Neural crest cell (in vitro differentiated cells): ENCODE measurements around the gene KRTAP19-5. TPM values are rescaled to one million over a fixed set of nuclear protein-coding genes. Genes with fewer than 3 reads are reported as not detected.

ENCODE experiments used
- DNase-seq: peaks from one replicate; pipeline ENCODE4 v3.0.0; 2021; ENCODE audit warnings: low read depth, mixed read lengths, low spot score
- H3K27ac Mint-ChIP-seq: one replicate; pipeline ENCODE4 v1.8.0; 2021; ENCODE audit warnings: mild to moderate bottlenecking, mixed read lengths; ENCODE audit not compliant: unreplicated experiment
- H3K27me3 Mint-ChIP-seq: 2 replicates; pipeline ENCODE4 v1.8.0; 2021; ENCODE audit warnings: low read depth, mild to moderate bottlenecking, mixed read lengths
- H3K36me3 Mint-ChIP-seq: 2 replicates; pipeline ENCODE4 v1.8.0; 2021; ENCODE audit warnings: low read depth, mild to moderate bottlenecking, mixed read lengths
- H3K4me1 Mint-ChIP-seq: 2 replicates; pipeline ENCODE4 v1.8.0; 2021; ENCODE audit warnings: mixed read lengths
- H3K4me3 Mint-ChIP-seq: one replicate; pipeline ENCODE4 v1.8.0; 2021; ENCODE audit warnings: mild to moderate bottlenecking, mixed read lengths
- H3K9me3 Mint-ChIP-seq: 2 replicates; pipeline ENCODE4 v1.8.0; 2021; ENCODE audit warnings: mixed read lengths
- total RNA-seq: library from RNA; stranded (reverse); gene quantifications from 2 replicates; pipeline ENCODE4 v1.2.1, GENCODE V29; 2021
- TF ChIP-seq, protein P1 (sequence below): fragments of 200-600 bp; sonication (generic); conservative IDR thresholded peaks from 2 replicates; pipeline ENCODE4 v1.5.0; 2021; ENCODE audit warnings: antibody characterized with exemption, mild to moderate bottlenecking

The KRTAP19-5 gene
- total RNA-seq, 1 donor from 2014 or later, result not detected

DNA sequence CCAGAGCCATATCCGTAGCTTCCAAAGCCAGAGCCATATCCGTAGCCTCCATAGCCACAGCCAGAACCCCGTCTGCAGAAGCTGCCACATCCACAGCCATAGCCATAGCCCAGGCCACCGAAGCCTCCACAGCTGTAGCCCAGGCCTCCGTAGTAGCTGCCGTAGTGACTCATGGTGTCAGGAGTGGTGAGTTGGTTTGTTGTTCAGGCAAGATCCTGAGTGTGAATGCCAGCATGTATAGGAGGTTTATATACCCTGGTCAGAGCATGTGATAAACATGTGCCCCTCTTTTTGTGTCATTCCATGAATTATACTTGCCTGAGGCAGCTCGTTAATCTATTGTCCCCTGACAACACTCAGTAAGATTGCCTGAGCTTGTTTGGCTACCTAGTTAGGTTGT lies 21.8 kb downstream of the KRTAP19-5 start, which contains the start of gene KRTAP19-1:
KRTAP19-1 (minus strand) TSS at position 223 of the 400 bp plus-strand sequence; CDS start at position 173, 50 bp downstream.
- Mint-ChIP-seq H3K4me3 (no peak within 1 kb of the TSS), H3K27ac (no peak within 1 kb of the TSS), H3K4me1 (peaks cover 3% of the 10 kb centered on the region), H3K27me3 (peaks cover 2% of the 10 kb centered on the region), H3K36me3 (no peaks in the 10 kb centered on the region), H3K9me3 (no peaks in the 10 kb centered on the region)
- TF ChIP-seq, protein P1, sequence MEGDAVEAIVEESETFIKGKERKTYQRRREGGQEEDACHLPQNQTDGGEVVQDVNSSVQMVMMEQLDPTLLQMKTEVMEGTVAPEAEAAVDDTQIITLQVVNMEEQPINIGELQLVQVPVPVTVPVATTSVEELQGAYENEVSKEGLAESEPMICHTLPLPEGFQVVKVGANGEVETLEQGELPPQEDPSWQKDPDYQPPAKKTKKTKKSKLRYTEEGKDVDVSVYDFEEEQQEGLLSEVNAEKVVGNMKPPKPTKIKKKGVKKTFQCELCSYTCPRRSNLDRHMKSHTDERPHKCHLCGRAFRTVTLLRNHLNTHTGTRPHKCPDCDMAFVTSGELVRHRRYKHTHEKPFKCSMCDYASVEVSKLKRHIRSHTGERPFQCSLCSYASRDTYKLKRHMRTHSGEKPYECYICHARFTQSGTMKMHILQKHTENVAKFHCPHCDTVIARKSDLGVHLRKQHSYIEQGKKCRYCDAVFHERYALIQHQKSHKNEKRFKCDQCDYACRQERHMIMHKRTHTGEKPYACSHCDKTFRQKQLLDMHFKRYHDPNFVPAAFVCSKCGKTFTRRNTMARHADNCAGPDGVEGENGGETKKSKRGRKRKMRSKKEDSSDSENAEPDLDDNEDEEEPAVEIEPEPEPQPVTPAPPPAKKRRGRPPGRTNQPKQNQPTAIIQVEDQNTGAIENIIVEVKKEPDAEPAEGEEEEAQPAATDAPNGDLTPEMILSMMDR, result no peak
- DNase-seq, result no peak

DNA sequence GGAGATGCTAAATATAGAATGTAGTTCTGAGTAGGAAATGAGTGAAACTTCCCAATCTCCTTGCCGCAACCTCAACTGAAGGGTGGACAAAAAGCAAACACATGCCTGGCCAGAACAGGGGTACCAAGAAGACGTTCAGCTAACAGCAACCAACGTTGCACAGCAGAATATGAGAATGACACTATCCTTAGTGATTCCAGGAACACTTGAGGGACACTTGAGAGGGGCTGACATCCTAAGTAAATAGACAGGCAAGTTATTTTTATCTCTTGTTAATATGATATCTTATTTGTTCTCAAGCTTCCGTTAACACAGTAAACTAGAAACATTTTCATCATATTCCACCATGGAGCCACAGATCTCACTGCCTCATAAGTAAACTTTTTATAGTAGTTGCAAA lies 22.7 kb downstream of the KRTAP19-5 start:
- Mint-ChIP-seq H3K4me3 (no peak overlapping the region), H3K27ac (no peak overlapping the region), H3K27me3 (peaks cover 2% of the 10 kb centered on the region), H3K9me3 (no peaks in the 10 kb centered on the region), H3K36me3 (no peaks in the 10 kb centered on the region), H3K4me1 (peaks cover 3% of the 10 kb centered on the region)
- TF ChIP-seq, protein P1, result no peak
- no peak for DNase-seq

DNA sequence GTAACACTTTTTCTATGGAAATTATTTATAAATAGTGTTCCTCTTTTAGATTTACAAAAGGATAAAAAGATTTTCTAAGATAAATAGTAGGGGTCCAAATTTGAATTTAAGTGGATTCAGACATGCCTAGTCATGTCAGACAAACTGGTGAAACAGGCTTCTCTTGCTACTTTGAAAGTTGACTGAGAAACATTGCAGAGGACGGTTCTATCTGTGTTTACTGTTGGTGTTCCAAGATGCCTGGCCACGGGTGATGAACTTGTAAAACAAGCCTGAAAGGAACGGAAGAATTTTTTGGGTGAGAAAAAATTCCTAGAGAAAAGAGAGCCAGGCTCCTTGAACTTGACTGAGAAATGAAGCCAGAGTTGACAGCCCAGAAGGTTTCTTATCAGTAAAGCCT lies 23.9 kb downstream of the KRTAP19-5 start:
- no peak overlapping the region for H3K4me3 Mint-ChIP-seq
- H3K9me3 Mint-ChIP-seq, result no peaks in the 10 kb centered on the region
- H3K27me3 Mint-ChIP-seq, result peaks cover 2% of the 10 kb centered on the region
- no peaks in the 10 kb centered on the region for H3K36me3 Mint-ChIP-seq
- no peak for DNase-seq
- TF ChIP-seq, protein P1, result no peak
- no peak overlapping the region for H3K27ac Mint-ChIP-seq
- no peaks in the 10 kb centered on the region for H3K4me1 Mint-ChIP-seq

DNA sequence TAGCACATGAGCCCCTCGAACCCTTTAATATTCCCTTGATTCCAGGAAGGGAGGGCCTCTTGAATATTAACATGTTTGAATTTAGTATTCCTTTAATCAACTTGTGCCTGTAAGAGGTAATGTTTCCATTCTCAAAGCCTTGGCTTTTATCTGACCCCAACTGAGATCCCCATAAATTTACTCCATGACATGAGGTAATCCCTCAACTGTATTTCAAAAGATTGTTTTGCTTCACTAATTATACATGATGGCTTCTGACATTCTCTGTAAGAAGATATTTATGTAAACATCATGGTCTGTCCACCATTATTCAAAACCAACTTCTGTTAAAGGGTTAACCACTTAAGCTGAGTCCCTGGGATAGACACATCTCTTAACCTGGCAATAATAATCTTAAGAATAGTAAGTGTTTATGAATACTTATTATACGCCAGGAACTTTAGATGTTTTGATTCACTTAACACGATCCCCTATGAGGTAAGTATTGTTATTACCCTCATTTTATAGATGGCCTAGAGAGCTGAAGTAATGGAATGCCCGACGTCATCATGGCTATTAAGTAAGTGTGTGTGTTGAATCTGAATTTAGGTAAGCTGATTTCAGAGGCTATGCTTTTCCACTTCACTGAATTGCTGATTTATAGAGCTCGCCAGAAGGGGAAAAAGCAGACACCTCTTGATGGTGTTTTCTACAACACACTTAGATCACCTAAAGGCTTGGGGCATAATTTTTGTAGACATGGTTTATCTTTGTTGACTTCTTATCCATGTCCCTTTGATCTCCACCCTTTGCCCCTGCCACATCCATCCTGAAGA lies 32.8 kb downstream of the KRTAP19-5 start:
- DNase-seq, result no peak
- Mint-ChIP-seq H3K9me3 (no peaks in the 10 kb centered on the region), H3K4me3 (no peak overlapping the region), H3K27ac (no peak overlapping the region), H3K27me3 (peaks cover 5% of the 10 kb centered on the region), H3K4me1 (peaks cover 11% of the 10 kb centered on the region), H3K36me3 (no peaks in the 10 kb centered on the region)
- TF ChIP-seq, protein P1, result no peak

DNA sequence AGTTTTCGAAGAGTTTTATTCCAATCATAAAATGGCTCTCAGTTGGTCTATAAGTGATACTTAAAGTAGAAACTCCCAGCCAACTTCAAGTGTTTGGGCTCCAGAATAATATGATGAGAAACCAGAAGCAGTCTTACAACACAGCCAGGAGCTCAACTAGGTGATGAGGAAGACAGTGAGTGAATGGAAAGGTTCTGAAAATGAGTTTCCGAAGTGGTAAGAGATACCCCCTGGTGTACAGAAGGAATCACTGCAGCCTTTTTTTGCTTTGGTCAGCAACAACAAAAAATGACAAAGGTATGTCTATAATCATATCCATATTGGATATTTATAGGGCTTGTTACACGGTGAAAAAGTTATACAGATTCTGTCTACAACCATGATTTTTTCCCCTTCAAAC lies 38.2 kb downstream of the KRTAP19-5 start:
- TF ChIP-seq, protein P1, result peak; percentile 64
- Mint-ChIP-seq H3K27me3 (no peaks in the 10 kb centered on the region), H3K4me3 (no peak overlapping the region), H3K36me3 (no peaks in the 10 kb centered on the region), H3K9me3 (no peaks in the 10 kb centered on the region), H3K4me1 (peaks cover 8% of the 10 kb centered on the region), H3K27ac (no peak overlapping the region)
- DNase-seq, result no peak

Other genes with a start within 250 kb of the KRTAP19-5 start
- gene KRTAP24-1, start 219.2 kb downstream of the KRTAP19-5 start, total RNA-seq, result not detected in 2 replicates
- not detected in 2 replicates for gene KRTAP25-1, start 212.6 kb downstream of the KRTAP19-5 start, total RNA-seq
- not detected in 2 replicates for gene KRTAP26-1, start 181.8 kb downstream of the KRTAP19-5 start, total RNA-seq
- not detected in 2 replicates for gene KRTAP27-1, start 164.4 kb downstream of the KRTAP19-5 start, total RNA-seq
- not detected in 2 replicates for gene KRTAP23-1, start 153.5 kb downstream of the KRTAP19-5 start, total RNA-seq
- gene KRTAP13-2, start 129.9 kb downstream of the KRTAP19-5 start, total RNA-seq, result not detected in 2 replicates
- not detected in 2 replicates for gene KRTAP13-1, start 106.1 kb downstream of the KRTAP19-5 start, total RNA-seq
- not detected in 2 replicates for gene KRTAP13-3, start 76.2 kb downstream of the KRTAP19-5 start, total RNA-seq
- not detected in 2 replicates for gene KRTAP13-4, start 71.9 kb downstream of the KRTAP19-5 start, total RNA-seq
- gene KRTAP15-1, start 61.9 kb downstream of the KRTAP19-5 start, total RNA-seq, result not detected in 2 replicates
- not detected in 2 replicates for gene KRTAP19-1, start 21.8 kb downstream of the KRTAP19-5 start, total RNA-seq
- not detected in 2 replicates for gene KRTAP19-2, start 14.7 kb downstream of the KRTAP19-5 start, total RNA-seq
- not detected in 2 replicates for gene KRTAP19-3, start 10.1 kb downstream of the KRTAP19-5 start, total RNA-seq
- gene KRTAP19-4, start 5.0 kb downstream of the KRTAP19-5 start, total RNA-seq, result not detected in 2 replicates
- gene KRTAP19-6, start 39.7 kb upstream of the KRTAP19-5 start, total RNA-seq, result not detected in 2 replicates
- not detected in 2 replicates for gene KRTAP19-7, start 59.2 kb upstream of the KRTAP19-5 start, total RNA-seq
- gene KRTAP22-2, start 88.3 kb upstream of the KRTAP19-5 start, total RNA-seq, result not detected in 2 replicates
- gene KRTAP6-3, start 90.3 kb upstream of the KRTAP19-5 start, total RNA-seq, result not detected in 2 replicates
- gene KRTAP6-2, start 96.8 kb upstream of the KRTAP19-5 start, total RNA-seq, result not detected in 2 replicates
- gene KRTAP22-1, start 98.9 kb upstream of the KRTAP19-5 start, total RNA-seq, result not detected in 2 replicates
- not detected in 2 replicates for gene KRTAP6-1, start 111.8 kb upstream of the KRTAP19-5 start, total RNA-seq
- gene KRTAP20-1, start 114.3 kb upstream of the KRTAP19-5 start, total RNA-seq, result not detected in 2 replicates
- not detected in 2 replicates for gene KRTAP20-4, start 118.5 kb upstream of the KRTAP19-5 start, total RNA-seq
- gene KRTAP20-2, start 133.1 kb upstream of the KRTAP19-5 start, total RNA-seq, result not detected in 2 replicates
- not detected in 2 replicates for gene KRTAP20-3, start 140.7 kb upstream of the KRTAP19-5 start, total RNA-seq
- gene KRTAP21-3, start 216.6 kb upstream of the KRTAP19-5 start, total RNA-seq, result not detected in 2 replicates
- gene KRTAP21-2, start 245.1 kb upstream of the KRTAP19-5 start, total RNA-seq, result not detected in 2 replicates